ENCODE results near the gene RPTOR.

Gene RPTOR

GRCh38 chr17:80864751-80865150 lies 320.1 kb downstream of the RPTOR start:
- Histone ChIP-seq H3K4me1 (ENCODE audit: control insufficient read depth, insufficient read depth, low read length) (no peaks in the 10 kb centered on the region), H3K4me3 (ENCODE audit: low read depth, low read length) (no peak overlapping the region), H3K36me3 (ENCODE audit: control insufficient read depth in 2 of 2, insufficient read depth in 1 of 2, low read length in 2 of 2) (peaks cover 0 to 29% of the 10 kb centered on the region in 2 experiments; a peak in 1 of 3 replicates), H3K9me3 (ENCODE audit: control insufficient read depth, insufficient read depth, low read depth, low read length) (no peaks in the 10 kb centered on the region), H3K27ac (ENCODE audit: extremely low read depth, low read depth, low read length) (no peak overlapping the region)
- CTCF ChIA-PET: interaction anchor here (0.7 to 2.7 kb wide), 4 partner anchors 8 to 238 kb away, joined by 4 to 15 read pairs (median 8); no protein-coding TSS in a partner anchor
- POLR2A ChIA-PET: no interaction called here
- TF ChIP-seq KLF1 (tag by site-specific recombination; IDR thresholded peaks at IDR 0.05) (no peak), ZNF10 (tag by site-specific recombination; IDR thresholded peaks at IDR 0.05) (no peak), ZNF169 (tag by site-specific recombination; IDR thresholded peaks at IDR 0.05) (no peak), ZBTB8A (tag by site-specific recombination; IDR thresholded peaks at IDR 0.05) (no peak), ZNF146 (tag by site-specific recombination; IDR thresholded peaks at IDR 0.05) (no peak), ZNF629 (tag by site-specific recombination; IDR thresholded peaks at IDR 0.05) (no peak), ZNF610 (tag by site-specific recombination; IDR thresholded peaks at IDR 0.05; ENCODE audit: borderline replicate concordance) (no peak), ZNF2 (tag by site-specific recombination; IDR thresholded peaks at IDR 0.05) (no peak), ZSCAN30 (tag by site-specific recombination; IDR thresholded peaks at IDR 0.05) (no peak), KLF8 (tag by site-specific recombination; IDR thresholded peaks at IDR 0.05) (no peak), ZNF548 (tag by site-specific recombination; IDR thresholded peaks at IDR 0.05) (no peak), GLIS2 (tag by site-specific recombination; IDR thresholded peaks at IDR 0.05) (no peak), OVOL3 (tag by site-specific recombination; IDR thresholded peaks at IDR 0.05) (no peak), ZNF423 (tag by site-specific recombination; IDR thresholded peaks at IDR 0.05) (no peak), MEIS1 (CRISPR knock-in tag; IDR thresholded peaks at IDR 0.05; ENCODE audit: borderline replicate concordance) (no peak)
- TF ChIP-seq, protein P1, sequence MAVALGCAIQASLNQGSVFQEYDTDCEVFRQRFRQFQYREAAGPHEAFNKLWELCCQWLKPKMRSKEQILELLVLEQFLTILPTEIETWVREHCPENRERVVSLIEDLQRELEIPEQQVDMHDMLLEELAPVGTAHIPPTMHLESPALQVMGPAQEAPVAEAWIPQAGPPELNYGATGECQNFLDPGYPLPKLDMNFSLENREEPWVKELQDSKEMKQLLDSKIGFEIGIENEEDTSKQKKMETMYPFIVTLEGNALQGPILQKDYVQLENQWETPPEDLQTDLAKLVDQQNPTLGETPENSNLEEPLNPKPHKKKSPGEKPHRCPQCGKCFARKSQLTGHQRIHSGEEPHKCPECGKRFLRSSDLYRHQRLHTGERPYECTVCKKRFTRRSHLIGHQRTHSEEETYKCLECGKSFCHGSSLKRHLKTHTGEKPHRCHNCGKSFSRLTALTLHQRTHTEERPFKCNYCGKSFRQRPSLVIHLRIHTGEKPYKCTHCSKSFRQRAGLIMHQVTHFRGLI (tag by site-specific recombination; IDR thresholded peaks at IDR 0.05): no peak
- TF ChIP-seq, protein P2, sequence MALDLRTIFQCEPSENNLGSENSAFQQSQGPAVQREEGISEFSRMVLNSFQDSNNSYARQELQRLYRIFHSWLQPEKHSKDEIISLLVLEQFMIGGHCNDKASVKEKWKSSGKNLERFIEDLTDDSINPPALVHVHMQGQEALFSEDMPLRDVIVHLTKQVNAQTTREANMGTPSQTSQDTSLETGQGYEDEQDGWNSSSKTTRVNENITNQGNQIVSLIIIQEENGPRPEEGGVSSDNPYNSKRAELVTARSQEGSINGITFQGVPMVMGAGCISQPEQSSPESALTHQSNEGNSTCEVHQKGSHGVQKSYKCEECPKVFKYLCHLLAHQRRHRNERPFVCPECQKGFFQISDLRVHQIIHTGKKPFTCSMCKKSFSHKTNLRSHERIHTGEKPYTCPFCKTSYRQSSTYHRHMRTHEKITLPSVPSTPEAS (tag by site-specific recombination; IDR thresholded peaks at IDR 0.05): no peak

- H3K4me1 ChIP-seq (ENCODE audit: control insufficient read depth, insufficient read depth, low read length): no peaks in the 10 kb centered on the region
- no peaks in the 10 kb centered on the region for H3K9me3 ChIP-seq (ENCODE audit: control insufficient read depth, insufficient read depth, low read depth, low read length)
- TF ChIP-seq ZNF654 (tag by site-specific recombination; IDR thresholded peaks at IDR 0.05; ENCODE audit: low read depth): 0 out of 2 replicates have a peak, but pooled peaks have one; percentile 12
- TF ChIP-seq ZNF133 (tag by site-specific recombination; IDR thresholded peaks at IDR 0.05): no peak
- TF ChIP-seq, protein P3, sequence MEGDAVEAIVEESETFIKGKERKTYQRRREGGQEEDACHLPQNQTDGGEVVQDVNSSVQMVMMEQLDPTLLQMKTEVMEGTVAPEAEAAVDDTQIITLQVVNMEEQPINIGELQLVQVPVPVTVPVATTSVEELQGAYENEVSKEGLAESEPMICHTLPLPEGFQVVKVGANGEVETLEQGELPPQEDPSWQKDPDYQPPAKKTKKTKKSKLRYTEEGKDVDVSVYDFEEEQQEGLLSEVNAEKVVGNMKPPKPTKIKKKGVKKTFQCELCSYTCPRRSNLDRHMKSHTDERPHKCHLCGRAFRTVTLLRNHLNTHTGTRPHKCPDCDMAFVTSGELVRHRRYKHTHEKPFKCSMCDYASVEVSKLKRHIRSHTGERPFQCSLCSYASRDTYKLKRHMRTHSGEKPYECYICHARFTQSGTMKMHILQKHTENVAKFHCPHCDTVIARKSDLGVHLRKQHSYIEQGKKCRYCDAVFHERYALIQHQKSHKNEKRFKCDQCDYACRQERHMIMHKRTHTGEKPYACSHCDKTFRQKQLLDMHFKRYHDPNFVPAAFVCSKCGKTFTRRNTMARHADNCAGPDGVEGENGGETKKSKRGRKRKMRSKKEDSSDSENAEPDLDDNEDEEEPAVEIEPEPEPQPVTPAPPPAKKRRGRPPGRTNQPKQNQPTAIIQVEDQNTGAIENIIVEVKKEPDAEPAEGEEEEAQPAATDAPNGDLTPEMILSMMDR (tag by site-specific recombination; IDR thresholded peaks at IDR 0.05): peak; percentile 56
- no peak for TF ChIP-seq ZNF157 (tag by site-specific recombination; IDR thresholded peaks at IDR 0.05)
- TF ChIP-seq ZNF394 (tag by site-specific recombination; IDR thresholded peaks at IDR 0.05; ENCODE audit: borderline replicate concordance): no peak
- TF ChIP-seq ZNF10 (tag by site-specific recombination; IDR thresholded peaks at IDR 0.05): no peak
- no peak for TF ChIP-seq YY2 (tag by site-specific recombination; IDR thresholded peaks at IDR 0.05)
- no peak for TF ChIP-seq ZNF510 (tag by site-specific recombination; IDR thresholded peaks at IDR 0.05; ENCODE audit: insufficient replicate concordance)
- no peak for TF ChIP-seq ZNF561 (tag by site-specific recombination; IDR thresholded peaks at IDR 0.05; ENCODE audit: borderline replicate concordance)
- TF ChIP-seq PRDM1 (tag by site-specific recombination; IDR thresholded peaks at IDR 0.05): no peak
- TF ChIP-seq, protein P2 (tag by site-specific recombination; IDR thresholded peaks at IDR 0.05): no peak
- TF ChIP-seq MEIS1 (CRISPR knock-in tag; IDR thresholded peaks at IDR 0.05; ENCODE audit: borderline replicate concordance): no peak
- TF ChIP-seq ZNF558 (tag by site-specific recombination; IDR thresholded peaks at IDR 0.05): no peak
- TF ChIP-seq ZNF677 (tag by site-specific recombination; IDR thresholded peaks at IDR 0.05): no peak
- H3K36me3 ChIP-seq (ENCODE audit: control insufficient read depth in 2 of 2, insufficient read depth in 1 of 2, low read length in 2 of 2): peaks cover 0 to 17% of the 10 kb centered on the region in 2 experiments; a peak in 1 of 3 replicates
- no peak overlapping the region for H3K27ac ChIP-seq (ENCODE audit: extremely low read depth, low read depth, low read length)
- POLR2A ChIA-PET: no interaction called here
- CTCF ChIA-PET: interaction anchor here (0.5 to 2.7 kb wide), 17 partner anchors 10 to 439 kb away, joined by 3 to 15 read pairs (median 3); no protein-coding TSS in a partner anchor
- H3K4me3 ChIP-seq (ENCODE audit: low read depth, low read length): no peak overlapping the region
Measured at GRCh38 chr17:80866050-80866793, 321.6 kb downstream of the RPTOR start.
